Hair follicular keratinocyte (primary cell): ENCODE data around the gene CMTM2. TPM values are rescaled to one million over a fixed set of nuclear protein-coding genes. Genes with fewer than 3 reads are reported as not detected.

Experiments
- total RNA-seq: library from RNA; depleted of rRNA; stranded (reverse); fragments of >200 nt; gene quantifications from 2 replicates; pipeline ENCODE4 v1.2.3, GENCODE V29; 2015

CMTM2 gene, protein sequence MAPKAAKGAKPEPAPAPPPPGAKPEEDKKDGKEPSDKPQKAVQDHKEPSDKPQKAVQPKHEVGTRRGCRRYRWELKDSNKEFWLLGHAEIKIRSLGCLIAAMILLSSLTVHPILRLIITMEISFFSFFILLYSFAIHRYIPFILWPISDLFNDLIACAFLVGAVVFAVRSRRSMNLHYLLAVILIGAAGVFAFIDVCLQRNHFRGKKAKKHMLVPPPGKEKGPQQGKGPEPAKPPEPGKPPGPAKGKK
- total RNA-seq = not detected in 2 replicates

DNA sequence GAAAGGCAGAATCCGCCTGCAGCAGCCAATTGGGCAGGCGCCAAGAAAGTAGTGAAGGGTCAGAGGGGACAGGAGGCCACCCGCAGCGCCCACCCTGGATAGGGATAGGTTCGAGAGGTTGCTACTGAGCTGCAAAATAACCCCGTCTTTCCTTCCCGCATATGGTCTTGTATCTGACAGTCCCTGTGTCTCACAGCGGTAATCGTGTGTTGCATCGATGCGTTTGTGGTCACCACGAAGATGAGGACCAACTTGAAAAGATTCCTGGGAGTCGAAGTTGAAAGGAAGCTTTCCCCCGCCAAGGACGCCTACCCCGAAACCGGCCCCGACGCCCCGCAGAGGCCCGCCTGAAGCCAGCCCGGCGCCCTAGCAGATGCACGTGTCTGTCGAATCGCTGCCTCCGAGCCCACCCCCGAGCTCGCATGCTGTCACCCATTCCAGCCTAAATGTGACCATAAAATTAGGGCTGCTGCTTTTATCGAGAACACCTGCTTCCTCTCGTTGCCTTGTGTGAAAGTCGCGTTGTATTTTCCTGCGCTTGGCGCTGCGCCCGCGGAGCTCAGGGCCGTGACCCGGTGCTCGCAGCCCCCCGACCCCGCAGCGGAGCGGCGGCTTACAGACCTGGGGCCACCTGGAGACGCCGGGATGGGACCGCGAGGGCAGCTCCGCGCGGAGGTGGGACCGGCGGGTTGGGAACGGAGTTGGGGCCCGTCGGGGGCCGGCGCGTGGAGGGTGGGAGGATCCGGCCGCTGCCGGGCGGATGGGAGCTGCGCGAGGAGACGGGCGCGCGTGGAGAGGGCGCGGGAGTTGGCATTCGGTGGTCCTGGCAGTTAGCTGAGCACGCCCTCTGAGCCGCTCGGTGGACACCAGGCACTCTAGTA, at the start of gene CMTM2:
CMTM2 (plus strand) TSS at position 813 of the 881 bp plus-strand sequence. CDS start 145 bp downstream, outside the sequence.

DNA sequence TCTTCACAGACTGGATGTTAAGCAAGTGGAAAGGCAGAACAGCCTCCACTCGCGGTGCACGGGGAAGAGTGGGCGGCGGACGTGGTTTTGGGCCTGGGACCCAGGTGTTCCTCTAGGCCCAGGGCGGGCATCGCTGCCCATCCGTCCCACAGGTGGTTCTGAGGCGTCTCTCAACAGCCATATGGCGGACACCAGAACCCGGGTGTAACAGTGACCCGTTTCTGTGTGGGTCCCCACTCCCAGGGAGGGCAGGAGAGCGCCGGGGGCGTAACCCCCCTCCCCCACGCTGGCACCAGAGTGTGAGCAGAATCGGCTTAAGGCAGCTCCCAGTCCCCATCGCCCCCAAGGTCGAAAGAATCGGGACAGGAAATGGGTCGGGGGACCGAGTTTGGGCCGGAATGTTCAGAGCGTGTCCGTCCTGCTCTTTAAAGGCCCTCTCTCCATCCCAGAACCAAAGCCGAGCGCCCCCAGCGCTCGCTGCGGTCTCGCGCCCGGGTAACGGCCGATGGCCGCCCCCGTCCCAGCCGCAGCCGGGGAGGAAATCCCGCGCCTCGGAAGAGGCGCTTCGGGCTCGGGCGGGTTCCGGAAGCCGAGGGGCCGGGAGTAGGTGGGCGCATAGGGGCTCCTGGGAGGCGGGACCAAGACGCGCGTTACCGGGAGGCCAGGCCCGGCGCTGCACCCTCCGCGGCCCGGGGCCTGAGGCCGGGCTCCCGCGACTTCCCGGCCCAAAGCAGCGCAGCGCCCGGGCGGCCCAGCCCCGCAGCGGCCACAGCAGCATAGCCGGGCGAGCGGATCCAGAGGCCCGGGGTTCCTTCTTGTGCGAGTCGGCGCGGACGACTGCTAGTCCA, 29.8 kb upstream of the CMTM2 start, which contains the start of gene TK2:
TK2 (minus strand) TSS at position 839 of the 848 bp plus-strand sequence; CDS start at position 778, 61 bp downstream.

DNA sequence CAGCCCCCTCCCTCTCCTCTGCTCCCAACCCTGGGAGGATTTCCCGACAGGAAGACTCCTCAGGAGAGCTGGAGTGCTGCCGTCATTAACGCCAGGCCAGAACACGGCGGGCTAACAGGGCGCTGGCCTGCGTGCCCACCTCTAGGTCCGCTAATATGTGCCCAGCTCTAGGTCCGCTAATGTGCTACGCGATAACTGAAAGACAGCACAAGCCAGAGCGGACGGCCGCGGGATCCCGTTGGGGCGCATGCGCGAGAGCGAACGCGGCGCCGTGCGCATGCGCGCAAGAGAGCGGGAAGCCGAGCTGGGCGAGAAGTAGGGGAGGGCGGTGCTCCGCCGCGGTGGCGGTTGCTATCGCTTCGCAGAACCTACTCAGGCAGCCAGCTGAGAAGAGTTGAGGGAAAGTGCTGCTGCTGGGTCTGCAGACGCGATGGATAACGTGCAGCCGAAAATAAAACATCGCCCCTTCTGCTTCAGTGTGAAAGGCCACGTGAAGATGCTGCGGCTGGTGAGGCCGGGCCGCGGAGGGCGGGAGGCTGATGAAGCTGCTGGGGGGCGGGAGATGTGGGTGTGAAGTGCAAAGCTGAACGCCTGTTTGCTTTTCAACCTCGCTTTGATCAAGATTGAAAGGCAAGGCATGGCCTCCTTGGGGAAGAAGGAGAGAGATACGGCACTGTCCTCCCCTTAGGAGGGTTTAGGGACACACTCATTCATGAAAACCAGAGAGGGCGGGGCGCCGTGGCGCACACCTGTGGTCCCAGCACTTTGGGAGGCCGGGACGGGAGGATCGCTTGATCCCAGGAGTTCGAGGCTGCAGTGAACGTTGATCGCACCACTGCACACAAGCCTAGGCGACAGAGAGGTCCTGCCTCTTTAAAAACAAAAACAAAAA, 26.7 kb upstream of the CMTM2 start, which contains the start of gene CKLF:
CKLF (plus strand) TSS at position 291 of the 892 bp plus-strand sequence; CDS start at position 431, 140 bp downstream.

DNA sequence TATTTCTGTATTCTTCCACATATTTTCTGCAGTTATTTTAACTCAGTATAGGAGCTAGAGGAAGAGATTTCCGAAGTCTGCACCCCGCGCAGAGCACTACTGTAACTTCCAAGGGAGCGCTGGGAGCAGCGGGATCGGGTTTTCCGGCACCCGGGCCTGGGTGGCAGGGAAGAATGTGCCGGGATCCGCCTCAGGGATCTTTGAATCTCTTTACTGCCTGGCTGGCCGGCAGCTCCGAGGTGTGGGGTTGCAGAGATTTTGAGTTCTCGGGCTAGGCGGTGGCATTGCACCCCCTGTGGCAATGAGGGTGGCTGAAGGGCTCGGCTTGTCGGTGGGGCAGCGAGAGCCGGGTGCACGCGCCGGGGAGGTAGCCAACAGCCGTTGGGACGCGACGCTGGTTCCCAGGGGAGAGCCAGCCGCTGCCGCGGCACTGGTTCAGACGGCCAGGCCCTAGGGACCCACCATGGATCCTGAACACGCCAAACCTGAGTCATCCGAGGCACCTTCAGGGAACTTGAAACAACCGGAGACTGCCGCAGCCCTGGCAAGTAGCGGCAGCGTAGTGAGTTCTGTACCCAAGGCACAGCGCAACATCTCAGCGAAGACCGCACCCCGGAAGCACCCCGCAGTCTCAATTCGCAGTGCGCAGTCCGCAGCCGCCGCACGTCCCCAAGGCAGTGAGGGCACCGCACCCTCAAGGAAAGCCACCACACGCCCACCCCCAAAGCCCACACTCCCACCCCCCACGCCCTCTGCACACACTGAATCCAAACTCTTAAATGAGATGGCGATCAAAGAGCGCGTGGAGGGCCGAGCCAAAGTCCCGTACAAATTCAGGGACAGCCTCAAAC, 13.0 kb upstream of the CMTM2 start, which contains the start of gene CMTM1:
CMTM1 (plus strand) TSS at position 389 of the 851 bp plus-strand sequence; CDS start at position 464, 75 bp downstream.

DNA sequence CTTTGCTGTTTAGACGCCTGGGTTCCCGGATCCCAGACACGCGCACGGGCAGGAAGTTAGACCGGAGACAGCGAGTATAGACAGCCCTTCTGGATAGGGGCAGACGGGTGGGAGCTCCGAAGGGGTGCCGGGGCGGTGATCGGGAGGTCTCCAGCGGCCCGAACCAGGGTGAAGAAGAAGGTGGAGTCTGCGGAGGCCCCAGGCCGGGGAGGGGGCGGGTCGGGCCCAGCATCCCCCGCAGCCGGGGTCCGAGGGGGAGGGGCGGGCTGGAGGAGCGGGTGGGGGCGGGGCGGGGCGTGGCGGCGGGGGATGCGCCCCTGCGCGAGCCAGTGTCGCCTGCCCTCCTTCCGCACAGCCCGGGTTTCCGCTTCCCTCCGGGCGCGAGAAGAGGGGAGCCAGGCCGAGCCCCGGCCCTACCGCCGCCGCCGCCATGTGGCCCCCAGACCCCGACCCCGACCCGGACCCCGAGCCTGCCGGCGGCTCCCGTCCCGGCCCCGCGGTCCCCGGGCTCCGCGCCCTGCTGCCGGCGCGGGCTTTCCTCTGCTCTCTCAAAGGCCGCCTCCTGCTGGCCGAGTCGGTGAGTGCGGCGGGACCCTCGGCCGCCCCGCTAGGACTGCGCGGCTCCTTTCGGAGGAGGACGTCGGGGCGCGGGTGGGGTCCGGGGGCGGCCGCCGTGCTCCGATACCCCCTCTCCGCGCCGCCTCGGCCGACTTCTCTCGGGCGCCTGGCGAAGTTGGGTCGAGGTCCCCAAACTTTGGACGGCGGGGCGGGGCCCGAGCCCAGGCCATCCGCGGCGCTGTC, 25.3 kb downstream of the CMTM2 start, which contains the start of gene CMTM3:
CMTM3 (plus strand) TSS at position 329 of the 801 bp plus-strand sequence; CDS start at position 431, 102 bp downstream.

Other genes starting within 250 kb of the CMTM2 start
- gene CDH5, start 212.8 kb upstream of the CMTM2 start, total RNA-seq = 0.08 TPM in 1 of 2 replicates, not detected in the other
- 0.04 and 0.16 TPM in 2 replicates for gene BEAN1, start 152.2 kb upstream of the CMTM2 start, total RNA-seq
- gene TK2, start 29.3 kb upstream of the CMTM2 start, total RNA-seq = 22.1 and 31.2 TPM in 2 replicates
- 37.0 and 49.8 TPM in 2 replicates for gene CKLF, start 26.9 kb upstream of the CMTM2 start, total RNA-seq
- gene CMTM1, start 13.0 kb upstream of the CMTM2 start, total RNA-seq = 0.39 and 0.49 TPM in 2 replicates
- gene CMTM3, start 25.2 kb downstream of the CMTM2 start, total RNA-seq = 24.7 and 36.2 TPM in 2 replicates
- 13.7 and 13.9 TPM in 2 replicates for gene CMTM4, start 117.3 kb downstream of the CMTM2 start, total RNA-seq
- 39.1 and 53.2 TPM in 2 replicates for gene DYNC1LI2, start 172.1 kb downstream of the CMTM2 start, total RNA-seq
- gene TERB1, start 222.1 kb downstream of the CMTM2 start, total RNA-seq = not detected in 2 replicates